Right ventricle myocardium superior (tissue), 1 donor: Measurements from ENCODE around the gene RANBP3. TPM values are rescaled to one million over a fixed set of nuclear protein-coding genes. Genes with fewer than 3 reads are reported as not detected.

Experiments used
- ATAC-seq: fragments of 200-7000 bp; cut with Tn5 transposase; one replicate; pipeline ENCODE4 v1.9.1; 2020; ENCODE audit warnings: mild to moderate bottlenecking; ENCODE audit not compliant: poor library complexity
- DNase-seq: peaks from one replicate; pipeline ENCODE4 v3.0.0-alpha.2; 2020
- intact Hi-C: fragments of 100-400 bp; cut with DNase I; formaldehyde crosslinking; loops from one replicate; pipeline ENCODE4 v1.11.2; 2022
- total RNA-seq: library from RNA; stranded (reverse); fragmentation: NEBNext Ultra II Directional; extraction: Animal tissue kit (Norgen Biotek cat#: 25700); gene quantifications from one replicate; pipeline ENCODE4 v1.2.1, GENCODE V29; 2021
- donor health status: DM: no; HTN: yes; CAD: no; lungs with severe emphysema.

RANBP3 gene
- total RNA-seq, 1 donor from 2014 or later, result 57.4 TPM

GRCh38 chr19:5922161-5922545, 55.8 kb downstream of the RANBP3 start:
- ATAC-seq (no peak), DNase-seq (no peak)
- intact Hi-C loops, result no loop called here

- ATAC-seq, result no peak
- intact Hi-C loops, result no loop called here
- DNase-seq, result no peak
These were observed 56.3 kb downstream of the RANBP3 start for GRCh38 chr19:5921516-5922160.

DNA sequence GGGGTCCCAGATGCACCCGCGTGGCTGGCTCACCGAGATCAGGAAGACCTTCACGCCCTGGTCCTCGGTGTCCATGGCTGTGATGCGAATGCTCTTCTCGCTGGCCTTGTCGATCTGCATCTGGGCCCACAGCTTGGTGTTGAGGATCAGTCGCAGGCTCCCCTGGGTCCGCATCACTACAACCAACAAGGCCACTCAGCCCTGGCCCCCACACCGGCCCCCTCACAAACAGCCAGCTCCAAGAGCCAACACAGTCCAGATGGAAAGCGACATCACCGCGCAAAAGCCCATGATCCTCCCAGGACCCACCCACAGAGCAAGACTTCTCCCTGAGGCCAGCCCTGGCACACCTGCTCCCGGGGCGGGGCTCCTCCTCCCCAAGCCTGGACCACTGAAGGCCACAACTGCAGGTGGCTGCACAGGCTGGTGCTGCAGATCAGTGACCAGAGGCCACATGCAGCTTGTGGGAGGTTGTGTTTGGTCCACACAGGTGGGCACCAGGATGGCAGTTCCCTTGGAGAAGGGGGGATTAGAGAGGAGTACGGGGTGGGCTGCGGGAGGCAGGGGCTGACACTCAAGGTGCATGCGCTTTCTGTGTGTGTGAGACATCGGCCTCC, 59.4 kb downstream of the RANBP3 start:
- intact Hi-C loops, result no loop called here
- DNase-seq (no peak), ATAC-seq (no peak)

DNA sequence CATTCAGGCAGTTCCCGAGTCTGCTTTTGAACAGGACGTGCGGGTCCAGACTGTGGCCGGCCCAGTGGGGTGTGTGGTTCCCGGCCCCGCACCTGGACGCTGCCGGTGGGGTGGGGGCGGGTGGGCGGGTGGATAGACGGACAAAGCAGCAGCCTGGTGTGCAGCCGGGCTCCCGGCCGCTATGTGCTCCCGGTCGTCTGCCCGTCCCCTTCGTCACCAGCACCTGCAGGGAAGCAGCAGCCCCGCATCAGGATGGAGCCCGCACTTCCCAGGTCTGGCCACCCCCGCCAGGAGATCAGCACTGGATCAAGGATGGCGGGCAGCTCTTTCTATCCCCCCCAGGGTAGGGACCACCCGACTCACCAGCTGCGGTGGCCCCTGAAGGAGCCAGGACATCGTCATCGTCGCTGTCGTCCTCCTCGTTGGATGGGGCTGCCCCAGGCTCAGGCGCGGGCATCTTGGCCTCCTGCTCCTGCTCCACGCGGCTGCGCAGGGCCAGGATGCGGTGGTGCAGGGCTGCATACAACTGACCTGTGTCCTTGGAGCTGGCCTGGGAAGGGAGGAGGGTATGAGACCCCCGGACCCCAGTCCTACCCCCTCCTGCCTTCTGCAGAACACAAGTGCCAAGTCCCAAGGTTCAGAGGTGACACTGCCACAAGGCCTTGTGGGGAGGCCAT, 60.4 kb downstream of the RANBP3 start:
- DNase-seq (no peak), ATAC-seq (no peak)
- intact Hi-C loops, result no loop called here

- intact Hi-C loops, result no loop called here
- ATAC-seq (peak; percentile 33), DNase-seq (no peak)
These were observed 61.7 kb downstream of the RANBP3 start for GRCh38 chr19:5916181-5916708.

DNA sequence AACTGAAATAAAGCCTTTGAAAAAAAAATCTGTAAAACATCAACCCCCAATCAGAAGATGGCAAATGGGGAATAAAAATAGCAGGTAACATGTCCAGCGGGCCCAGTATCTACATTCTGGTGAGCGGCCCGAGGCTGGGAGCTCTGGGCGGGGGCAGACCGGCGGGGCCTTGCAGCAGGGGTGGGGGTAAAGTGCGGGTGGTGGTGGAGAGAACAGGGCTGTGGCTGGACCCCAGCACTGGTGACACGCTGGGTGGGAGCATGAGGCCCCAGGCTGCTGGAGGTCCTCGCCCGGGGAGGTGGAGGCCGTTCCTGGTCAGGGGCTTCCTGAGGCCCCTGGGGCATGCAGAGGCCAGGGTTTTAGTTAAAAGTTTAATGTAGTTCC, 62.2 kb downstream of the RANBP3 start:
- ATAC-seq (peak; percentile 6), DNase-seq (no peak)
- intact Hi-C loops, result no loop called here

DNA sequence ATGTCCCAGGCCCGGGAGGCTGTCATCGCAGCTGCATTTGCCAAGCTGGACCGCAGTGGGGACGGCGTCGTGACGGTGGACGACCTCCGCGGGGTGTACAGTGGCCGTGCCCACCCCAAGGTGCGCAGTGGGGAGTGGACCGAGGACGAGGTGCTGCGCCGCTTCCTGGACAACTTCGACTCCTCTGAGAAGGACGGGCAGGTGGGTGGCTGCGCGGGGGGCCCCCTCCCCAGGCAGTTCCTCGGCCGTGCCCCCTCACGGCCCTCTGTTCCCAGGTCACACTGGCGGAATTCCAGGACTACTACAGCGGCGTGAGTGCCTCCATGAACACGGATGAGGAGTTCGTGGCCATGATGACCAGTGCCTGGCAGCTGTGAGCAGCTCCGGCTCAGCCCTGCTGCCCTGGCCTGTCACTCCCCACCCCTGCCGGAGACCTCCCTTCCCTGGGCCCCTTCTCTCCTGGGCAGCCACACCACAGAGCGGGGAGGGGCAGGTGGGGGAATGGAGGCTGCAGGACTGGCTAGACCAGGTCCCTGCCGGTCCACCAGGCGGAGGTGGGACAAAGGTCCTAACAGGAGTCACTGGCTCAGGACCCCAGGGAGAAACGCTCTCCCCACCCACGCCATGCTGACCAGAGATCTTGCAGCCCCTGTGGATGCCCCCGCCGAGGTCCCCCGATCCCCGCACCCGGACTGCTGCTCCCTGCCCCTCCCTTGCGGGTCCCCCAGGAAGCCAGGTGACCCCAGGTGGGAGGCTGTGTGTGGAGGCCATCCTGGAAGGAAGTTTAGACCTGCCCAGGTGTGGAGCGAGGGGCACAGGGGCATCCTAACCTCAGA, 62.8 kb downstream of the RANBP3 start:
- DNase-seq, result no peak
- intact Hi-C loops, result no loop called here
- peak; percentile 38 for ATAC-seq

DNA sequence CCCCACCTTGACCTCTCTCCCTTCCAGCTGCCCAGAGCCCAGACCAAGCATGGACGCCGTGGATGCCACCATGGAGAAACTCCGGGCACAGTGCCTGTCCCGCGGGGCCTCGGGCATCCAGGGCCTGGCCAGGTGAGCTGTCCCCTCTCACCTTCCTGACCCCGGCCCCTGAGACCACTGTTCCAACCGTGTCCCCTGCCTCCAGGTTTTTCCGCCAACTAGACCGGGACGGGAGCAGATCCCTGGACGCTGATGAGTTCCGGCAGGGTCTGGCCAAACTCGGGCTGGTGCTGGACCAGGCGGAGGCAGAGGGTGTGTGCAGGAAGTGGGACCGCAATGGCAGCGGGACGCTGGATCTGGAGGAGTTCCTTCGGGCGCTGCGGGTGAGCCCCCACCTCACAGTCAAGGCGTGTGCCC, 63.6 kb downstream of the RANBP3 start:
- intact Hi-C loops, result no loop called here
- ATAC-seq (peak; percentile 5), DNase-seq (no peak)

DNA sequence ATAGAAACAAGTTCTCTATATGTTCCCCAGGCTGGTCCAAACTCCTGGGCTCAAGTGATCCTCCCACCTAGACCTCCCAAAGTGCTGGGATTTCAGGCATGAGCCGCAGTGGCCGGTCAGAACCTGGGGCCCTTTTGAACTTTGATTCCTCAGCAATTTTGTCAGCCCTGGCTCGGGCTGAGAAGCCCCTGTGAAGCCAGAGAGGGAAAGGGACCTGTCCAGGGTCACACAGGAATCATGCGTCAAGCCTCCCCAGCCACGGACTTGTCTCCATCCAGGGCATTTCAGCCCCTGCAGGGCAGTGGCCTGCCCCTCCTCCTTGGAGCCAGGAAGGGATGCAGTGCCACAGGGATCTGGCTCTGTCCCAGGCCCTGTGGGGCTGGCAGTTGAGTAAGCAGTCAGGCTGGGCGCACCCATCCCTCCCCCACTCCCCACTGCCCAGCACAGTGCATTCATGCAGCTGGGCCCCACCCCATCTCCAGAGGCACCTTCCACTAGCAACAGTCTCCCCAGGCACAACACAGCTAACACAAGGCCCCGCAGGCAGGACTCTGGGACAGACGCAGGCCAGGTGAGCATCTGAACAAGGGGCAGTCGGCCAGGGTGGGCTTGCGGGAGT, 64.1 kb downstream of the RANBP3 start, which contains the start of gene CAPS:
Gene CAPS, plus strand, starts transcription at position 516 of the 619 bp plus-strand sequence. CDS start 153 bp downstream, outside the sequence.
- ATAC-seq, result peak; percentile 71
- intact Hi-C loops, result no loop called here

DNA sequence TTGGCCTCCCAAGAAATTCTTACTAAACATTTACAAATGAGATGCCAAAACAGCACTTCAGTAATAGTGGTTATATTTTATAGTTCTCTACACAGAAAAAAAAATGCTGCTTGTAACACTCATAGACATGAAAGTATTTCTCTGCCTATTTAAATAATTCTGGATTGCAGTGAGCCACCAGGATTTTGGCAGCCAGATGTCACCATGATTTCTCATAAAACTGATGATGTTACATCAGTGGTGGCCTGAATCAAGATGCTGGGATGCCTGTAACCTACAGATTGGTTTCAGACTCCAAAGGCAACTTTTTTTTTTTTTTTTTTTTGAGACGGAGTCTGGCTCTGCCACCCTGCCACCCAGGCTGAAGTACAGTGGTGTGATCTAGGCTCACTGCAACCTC, 66.6 kb downstream of the RANBP3 start:
- no peak for ATAC-seq
- intact Hi-C loops, result no loop called here
- no peak for DNase-seq

More for the DNA sequence above, 64.1 kb downstream of the RANBP3 start, which contains the start of gene CAPS:
- peak; percentile 70 for DNase-seq

DNA sequence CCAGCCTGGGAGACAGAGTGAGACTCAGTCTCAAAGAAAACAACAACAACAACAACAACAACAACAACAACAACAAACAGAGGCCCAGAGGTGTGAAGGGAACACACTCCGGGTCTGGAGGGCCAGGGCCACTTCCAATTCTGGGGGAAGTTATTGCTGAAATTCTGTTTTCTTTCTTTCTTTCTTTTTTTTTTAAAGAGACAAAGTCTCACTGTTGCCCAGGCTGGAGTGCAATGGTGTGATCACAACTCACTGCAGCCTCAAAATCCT, 67.4 kb downstream of the RANBP3 start:
- intact Hi-C loops, result no loop called here
- DNase-seq, result no peak
- no peak for ATAC-seq

GRCh38 chr19:5908773-5909442, 69.0 kb downstream of the RANBP3 start:
- intact Hi-C loops, result no loop called here
- no peak for DNase-seq
- no peak for ATAC-seq

- ATAC-seq (no peak), DNase-seq (no peak)
- intact Hi-C loops, result no loop called here
These were observed 70.7 kb downstream of the RANBP3 start for GRCh38 chr19:5907241-5907640.

- intact Hi-C loops, result no loop called here
- ATAC-seq, result no peak
- DNase-seq, result no peak
These were observed 72.7 kb downstream of the RANBP3 start for GRCh38 chr19:5905114-5905778.

GRCh38 chr19:5904352-5905113, 73.4 kb downstream of the RANBP3 start, which contains the start of gene VMAC:
TSS of gene VMAC (plus strand) at chr19:5904872. CDS start at chr19:5904891, 19 bp downstream.
- ATAC-seq, result peak; percentile 86
- peak; percentile 100 for DNase-seq
- intact Hi-C loops, result no loop called here

GRCh38 chr19:5903624-5904351, 74.2 kb downstream of the RANBP3 start, which contains the start of gene NDUFA11:
TSS of gene NDUFA11 (minus strand) at chr19:5903790. CDS start at chr19:5903708, 82 bp downstream.
- intact Hi-C loops, result no loop called here
- ATAC-seq (peak; percentile 80), DNase-seq (peak; percentile 98)
